Panc1 (cell line): Measurements from ENCODE around the gene C8B. TPM values are rescaled to one million over a fixed set of nuclear protein-coding genes. Genes with fewer than 3 reads are reported as not detected.

Experiments
- ATAC-seq: fragments of 200-7000 bp; cut with Tn5 transposase; 2 replicates; pipeline ENCODE4 v1.9.1; 2020; ENCODE audit warnings: mild to moderate bottlenecking, moderate library complexity
- BruUV-seq: library from RNA; stranded (reverse); fragments of 400-500 nt; replicated peaks from 2 replicates; lab custom pipeline; 2021; lab: Mats Ljungman, UMichigan
- CTCF ChIA-PET: fragments of 300-600 bp; sonication (Branson Sonifier 250); formaldehyde crosslinking; loops from one replicate; lab custom pipeline; 2022; ENCODE audit warnings: antibody characterized with exemption; lab: Charles Lee
- POLR2A ChIA-PET: fragments of 300-600 bp; sonication (Branson Sonifier 250); formaldehyde crosslinking; loops from one replicate; lab custom pipeline; 2022; ENCODE audit warnings: antibody characterized with exemption; lab: Charles Lee
- DNase-seq: peaks from one replicate; pipeline ENCODE4 v3.0.0-alpha.2; 2010; ENCODE audit warnings: low read depth, low spot score
- H3K27ac ChIP-seq: 2 replicates; pipeline ENCODE4 v1.5.1; 2011; ENCODE audit warnings: mild to moderate bottlenecking, low read length, inconsistent platforms
- H3K27me3 ChIP-seq: fragments of 200-500 bp; sonication (Bioruptor generic); 2 replicates; pipeline ENCODE4 v1.6.0; 2014; ENCODE audit warnings: low read length, inconsistent platforms; ENCODE audit not compliant: control insufficient read depth, insufficient read depth
- H3K36me3 ChIP-seq: fragments of 200-500 bp; sonication (Bioruptor generic); 2 replicates; pipeline ENCODE4 v1.5.1; 2014; ENCODE audit warnings: inconsistent platforms, mild to moderate bottlenecking, low read length, moderate library complexity; ENCODE audit not compliant: control insufficient read depth, insufficient read depth
- H3K4me1 ChIP-seq: 2 replicates; pipeline ENCODE4 v1.5.1; 2011; ENCODE audit warnings: inconsistent platforms, mild to moderate bottlenecking, low read length, moderate library complexity; ENCODE audit not compliant: control insufficient read depth, insufficient read depth
- H3K4me3 ChIP-seq, 2 experiments: 2 replicates each; pipeline ENCODE4 v1.5.1; 2011 to 2012; ENCODE audit warnings: low read depth in 2 of 2, low read length in 2 of 2, mild to moderate bottlenecking in 2 of 2, inconsistent platforms in 1 of 2, moderate library complexity in 1 of 2
- H3K9me3 ChIP-seq: fragments of 200-500 bp; sonication (Bioruptor generic); 2 replicates; pipeline ENCODE4 v1.5.1; 2014; ENCODE audit warnings: low read depth, mild to moderate bottlenecking, inconsistent platforms, low read length, moderate library complexity; ENCODE audit not compliant: control insufficient read depth, insufficient read depth
- CTCF ChIP-seq: fragments of 450-650 bp; IDR thresholded peaks from 2 replicates; pipeline ENCODE4 v1.5.1; 2017; ENCODE audit warnings: mild to moderate bottlenecking
- POLR2AphosphoS5 ChIP-seq: IDR thresholded peaks from 2 replicates; pipeline ENCODE4 v1.6.1; 2012; ENCODE audit warnings: mild to moderate bottlenecking, low read depth, low read length, moderate library complexity
- REST ChIP-seq, 2 experiments: IDR thresholded peaks; 2 replicates each; pipeline ENCODE4 v1.6.1; 2011 to 2012; ENCODE audit warnings: low read depth in 2 of 2, control low read depth in 1 of 2, low read length in 1 of 2, mild to moderate bottlenecking in 1 of 2, moderate library complexity in 1 of 2; ENCODE audit not compliant: insufficient read depth in 1 of 2
- SIN3A ChIP-seq: IDR thresholded peaks from 2 replicates; pipeline ENCODE4 v1.6.1; 2012; ENCODE audit warnings: low read depth, mild to moderate bottlenecking, low read length, moderate library complexity, borderline replicate concordance; ENCODE audit not compliant: insufficient read depth
- TCF7L2 ChIP-seq: IDR thresholded peaks from 2 replicates; pipeline ENCODE4 v1.6.1; 2011; ENCODE audit warnings: mild to moderate bottlenecking, low read depth, low read length, inconsistent platforms
- in situ Hi-C: cut with HindIII; loops from 2 replicates; pipeline ENCODE4 v1.10.0; 2016; ENCODE audit warnings: low sequenced_read_pairs, low pct_unique_long_range_greater_than_20kb
- intact Hi-C: fragments of 100-400 bp; cut with micrococcal nuclease; formaldehyde crosslinking; loops from one replicate; pipeline ENCODE4 v1.10.0; 2022; ENCODE audit not compliant: unreplicated experiment
- total RNA-seq: library from RNA; stranded (reverse); gene quantifications from one replicate; pipeline ENCODE4 v1.2.1, GENCODE V29; 2021; ENCODE audit not compliant: unreplicated experiment

C8B gene
- total RNA-seq, 1 experiment from 2014 or later, result not detected

- TF ChIP-seq REST (IDR thresholded peaks at IDR 0.05; ENCODE audit: insufficient read depth in 1 of 2, low read depth in 2 of 2, low read length in 1 of 2) (no peak), SIN3A (no peak), CTCF (no peak), TCF7L2 (no peak)
- in situ Hi-C loops, result no loop called here
- 0 out of 2 replicates have a peak, but pooled peaks cover 1% of the 10 kb centered on the region for H3K27me3 ChIP-seq
- BruUV-seq, result no TSS peak
- H3K27ac ChIP-seq, result no peak overlapping the region
- H3K4me1 ChIP-seq, result no peaks in the 10 kb centered on the region
- CTCF ChIA-PET, result no interaction called here
- no peak overlapping the region for H3K4me3 ChIP-seq
- H3K36me3 ChIP-seq, result no peaks in the 10 kb centered on the region
- ATAC-seq (no peak), DNase-seq (no peak)
- H3K9me3 ChIP-seq, result no peaks in the 10 kb centered on the region
- intact Hi-C loops, result loop anchor here (10.0 kb wide), 1 partner anchor 129 kb away; no protein-coding TSS in a partner anchor
- POLR2A ChIA-PET, result no interaction called here
Observed at GRCh38 chr1:56963667-56964066, 2.1 kb downstream of the C8B start.

GRCh38 chr1:56961426-56961825, 4.4 kb downstream of the C8B start:
- Histone ChIP-seq H3K9me3 (no peaks in the 10 kb centered on the region), H3K27me3 (0 out of 2 replicates have a peak, but pooled peaks cover 2% of the 10 kb centered on the region), H3K36me3 (no peaks in the 10 kb centered on the region), H3K4me3 (no peak overlapping the region), H3K27ac (no peak overlapping the region), H3K4me1 (no peaks in the 10 kb centered on the region)
- intact Hi-C loops (loop anchor here (10.0 kb wide), 1 partner anchor 127 kb away; no protein-coding TSS in a partner anchor), in situ Hi-C loops (no loop called here)
- CTCF ChIA-PET, result no interaction called here
- POLR2A ChIA-PET, result no interaction called here
- ATAC-seq, result no peak
- no peak for DNase-seq
- TF ChIP-seq REST (IDR thresholded peaks at IDR 0.05; ENCODE audit: insufficient read depth in 1 of 2, low read depth in 2 of 2, low read length in 1 of 2) (no peak), CTCF (no peak), TCF7L2 (no peak), SIN3A (no peak), POLR2AphosphoS5 (no peak)
- no TSS peak for BruUV-seq
